Measurements from ENCODE around the gene ERCC6L2.

The ERCC6L2 gene

GRCh38 chr9:95962936-95963335 lies 87.4 kb downstream of the ERCC6L2 start:
- TF ChIP-seq CTCF (IDR thresholded peaks at IDR 0.05) (no peak), ZFX (IDR thresholded peaks at IDR 0.05; ENCODE audit: borderline replicate concordance) (no peak)
- no peak overlapping the region for H3K27ac ChIP-seq

- TF ChIP-seq ZFX (IDR thresholded peaks at IDR 0.05; ENCODE audit: borderline replicate concordance) (no peak), CTCF (IDR thresholded peaks at IDR 0.05) (no peak)
- no peak overlapping the region for H3K27ac ChIP-seq
Observed at GRCh38 chr9:95963659-95964058, 88.2 kb downstream of the ERCC6L2 start.

GRCh38 chr9:95966306-95966705 lies 90.8 kb downstream of the ERCC6L2 start:
- TF ChIP-seq ZFX (IDR thresholded peaks at IDR 0.05; ENCODE audit: borderline replicate concordance) (no peak), CTCF (IDR thresholded peaks at IDR 0.05) (no peak)
- H3K27ac ChIP-seq, result no peak overlapping the region

GRCh38 chr9:95970317-95970716 lies 94.8 kb downstream of the ERCC6L2 start:
- no peak overlapping the region for H3K27ac ChIP-seq
- no peak for TF ChIP-seq ZFX (IDR thresholded peaks at IDR 0.05; ENCODE audit: borderline replicate concordance)
- TF ChIP-seq CTCF (IDR thresholded peaks at IDR 0.05), result no peak

- H3K27ac ChIP-seq, result no peak overlapping the region
- TF ChIP-seq ZFX (IDR thresholded peaks at IDR 0.05; ENCODE audit: borderline replicate concordance) (no peak), CTCF (IDR thresholded peaks at IDR 0.05) (no peak)
Observed at GRCh38 chr9:95971815-95972214, 96.3 kb downstream of the ERCC6L2 start.

GRCh38 chr9:95974389-95974788 lies 98.9 kb downstream of the ERCC6L2 start:
- TF ChIP-seq CTCF (IDR thresholded peaks at IDR 0.05) (no peak), ZFX (IDR thresholded peaks at IDR 0.05; ENCODE audit: borderline replicate concordance) (no peak)
- no peak overlapping the region for H3K27ac ChIP-seq

- no peak overlapping the region for H3K27ac ChIP-seq
- TF ChIP-seq CTCF (IDR thresholded peaks at IDR 0.05), result no peak
Observed at GRCh38 chr9:95977371-95977770, 101.9 kb downstream of the ERCC6L2 start.

Data from 22Rv1 (cell line).